Stimulated activated CD8-positive, alpha-beta memory T cell treated with anti-CD3 and anti-CD28 coated beads, Interleukin-7, amount 100 ng/mL, for 4 hours (primary cell): ENCODE results near the gene ADAMTS14.
"Not testable (repeated sequence)": the region's sequence is repeated elsewhere in the genome, so short reads cannot be mapped to it uniquely, and the experiment has no call there.

ENCODE experiments used
- DNase-seq, 2 donors: peaks; one replicate each; pipeline ENCODE4 v3.0.0-alpha.2; 2020; ENCODE audit warnings: low read depth in 2 of 2

Gene ADAMTS14

GRCh38 chr10:70752571-70752970 is 80.3 kb downstream of the ADAMTS14 start:
- no peak for DNase-seq

GRCh38 chr10:70753026-70753663 is 80.8 kb downstream of the ADAMTS14 start:
- DNase-seq = no peak

GRCh38 chr10:70753841-70754621 is 81.7 kb downstream of the ADAMTS14 start:
- no peak for DNase-seq

GRCh38 chr10:70756700-70757360 is 84.5 kb downstream of the ADAMTS14 start:
- DNase-seq = no peak

- no peak for DNase-seq
These were observed 85.5 kb downstream of the ADAMTS14 start for GRCh38 chr10:70757856-70758255.

GRCh38 chr10:70758757-70759514 is 86.6 kb downstream of the ADAMTS14 start:
- peak; percentile 33 to 42 for DNase-seq

GRCh38 chr10:70759781-70760180 is 87.5 kb downstream of the ADAMTS14 start:
- no peak for DNase-seq

GRCh38 chr10:70760271-70760787 is 88.0 kb downstream of the ADAMTS14 start:
- no peak for DNase-seq

- no peak for DNase-seq
These were observed 88.8 kb downstream of the ADAMTS14 start for GRCh38 chr10:70761031-70761601.

GRCh38 chr10:70761727-70762350 is 89.5 kb downstream of the ADAMTS14 start:
- no peak for DNase-seq

- DNase-seq = no peak
These were observed 90.3 kb downstream of the ADAMTS14 start for GRCh38 chr10:70762441-70763175.

GRCh38 chr10:70763567-70763966 is 91.3 kb downstream of the ADAMTS14 start:
- DNase-seq = no peak

GRCh38 chr10:70765794-70766594 is 93.7 kb downstream of the ADAMTS14 start:
- DNase-seq = no peak

GRCh38 chr10:70768026-70768685 is 95.8 kb downstream of the ADAMTS14 start:
- not testable (repeated sequence) for DNase-seq

GRCh38 chr10:70769121-70769520 is 96.8 kb downstream of the ADAMTS14 start:
- no peak for DNase-seq

GRCh38 chr10:70770001-70770400 is 97.7 kb downstream of the ADAMTS14 start:
- DNase-seq = no peak

GRCh38 chr10:70770516-70770915 is 98.2 kb downstream of the ADAMTS14 start:
- not testable (repeated sequence) for DNase-seq

- DNase-seq = no peak
These were observed 99.2 kb downstream of the ADAMTS14 start for GRCh38 chr10:70771311-70772194.
